Measurements from ENCODE around the gene FOXP1.

DNA sequence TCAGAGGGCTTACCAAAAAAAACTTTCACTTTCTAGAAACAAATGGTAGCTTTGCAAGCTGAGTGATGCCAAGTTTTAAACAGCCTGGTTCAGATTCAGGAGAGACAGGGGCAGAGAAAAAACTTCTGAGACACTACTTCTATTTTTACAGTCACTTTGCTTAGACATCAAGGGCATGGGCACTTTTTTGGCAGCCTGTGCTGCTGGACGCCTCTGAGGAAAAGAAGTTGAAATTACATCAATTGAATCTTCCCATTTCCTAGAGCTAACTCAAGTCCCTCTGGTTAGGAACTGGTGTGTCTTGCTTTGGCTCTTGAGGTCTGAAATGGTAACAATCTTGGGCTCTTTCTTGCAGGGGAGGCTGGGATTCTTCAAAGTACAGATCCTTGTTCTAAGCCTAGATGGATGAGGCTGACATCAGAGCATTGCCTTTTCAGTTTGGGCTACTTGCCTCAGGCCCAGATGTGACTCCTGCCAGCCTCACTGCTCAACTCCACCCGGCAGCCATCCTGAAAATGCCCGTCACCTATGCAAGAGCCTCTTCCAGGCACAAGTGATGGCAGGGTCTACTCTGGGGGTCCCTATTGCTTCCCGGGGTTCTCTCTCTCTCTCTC is 357.5 kb downstream of the FOXP1 start:
- TF ChIP-seq, protein P1, sequence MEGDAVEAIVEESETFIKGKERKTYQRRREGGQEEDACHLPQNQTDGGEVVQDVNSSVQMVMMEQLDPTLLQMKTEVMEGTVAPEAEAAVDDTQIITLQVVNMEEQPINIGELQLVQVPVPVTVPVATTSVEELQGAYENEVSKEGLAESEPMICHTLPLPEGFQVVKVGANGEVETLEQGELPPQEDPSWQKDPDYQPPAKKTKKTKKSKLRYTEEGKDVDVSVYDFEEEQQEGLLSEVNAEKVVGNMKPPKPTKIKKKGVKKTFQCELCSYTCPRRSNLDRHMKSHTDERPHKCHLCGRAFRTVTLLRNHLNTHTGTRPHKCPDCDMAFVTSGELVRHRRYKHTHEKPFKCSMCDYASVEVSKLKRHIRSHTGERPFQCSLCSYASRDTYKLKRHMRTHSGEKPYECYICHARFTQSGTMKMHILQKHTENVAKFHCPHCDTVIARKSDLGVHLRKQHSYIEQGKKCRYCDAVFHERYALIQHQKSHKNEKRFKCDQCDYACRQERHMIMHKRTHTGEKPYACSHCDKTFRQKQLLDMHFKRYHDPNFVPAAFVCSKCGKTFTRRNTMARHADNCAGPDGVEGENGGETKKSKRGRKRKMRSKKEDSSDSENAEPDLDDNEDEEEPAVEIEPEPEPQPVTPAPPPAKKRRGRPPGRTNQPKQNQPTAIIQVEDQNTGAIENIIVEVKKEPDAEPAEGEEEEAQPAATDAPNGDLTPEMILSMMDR (IDR thresholded peaks at IDR 0.05; ENCODE audit: low read depth, low read length, missing input control), result no peak
- TF ChIP-seq HNF4G (IDR thresholded peaks at IDR 0.05) (no peak), TAF1 (conservative IDR thresholded peaks at IDR 0.05) (no peak), FOXA1 (IDR thresholded peaks at IDR 0.05) (no peak), SP1 (IDR thresholded peaks at IDR 0.05) (no peak)
